Activated T-cell treated with anti-CD3 and anti-CD28 coated beads, Interleukin-2, amount 50 U/mL, for 72 hours (primary cell): ENCODE results near the gene HDAC10. TPM values are rescaled to one million over a fixed set of nuclear protein-coding genes. Genes with fewer than 3 reads are reported as not detected.
"Not testable (repeated sequence)": the region's sequence is repeated elsewhere in the genome, so short reads cannot be mapped to it uniquely, and the experiment has no call there.

Source experiments
- ATAC-seq, 2 donors: fragments of 150-1000 bp; cut with Tn5 transposase; replicated peaks in 1 of 2; 2 replicates each; pipeline ENCODE4 v1.10.0; 2021; ENCODE audit warnings: moderate library complexity in 2 of 2, mild to moderate bottlenecking in 1 of 2
- DNase-seq, 2 donors: peaks; one replicate each; pipeline ENCODE4 v3.0.0; 2021 to 2022; ENCODE audit warnings: mixed read lengths in 1 of 2
- H3K27ac Mint-ChIP-seq: one replicate; pipeline ENCODE4 v1.8.0; 2022; ENCODE audit warnings: mild to moderate bottlenecking, moderate library complexity, mixed read lengths
- H3K27me3 Mint-ChIP-seq: one replicate; pipeline ENCODE4 v1.8.0; 2022; ENCODE audit warnings: low read depth, mixed read lengths
- H3K36me3 Mint-ChIP-seq, 2 donors: one replicate each; pipeline ENCODE4 v1.8.0; 2022; ENCODE audit warnings: mixed read lengths in 2 of 2, mild to moderate bottlenecking in 1 of 2; ENCODE audit not compliant: insufficient read depth in 2 of 2
- H3K4me1 Mint-ChIP-seq: one replicate; pipeline ENCODE4 v1.8.0; 2022; ENCODE audit warnings: low read depth, mixed read lengths
- H3K4me3 Mint-ChIP-seq, 2 donors: one replicate each; pipeline ENCODE4 v1.8.0; 2022; ENCODE audit warnings: mild to moderate bottlenecking in 2 of 2, mixed read lengths in 2 of 2, moderate library complexity in 2 of 2
- H3K9me3 Mint-ChIP-seq, 2 donors: one replicate each; pipeline ENCODE4 v1.8.0; 2022; ENCODE audit warnings: mixed read lengths in 2 of 2
- total RNA-seq, 2 donors: library from RNA; stranded (reverse); gene quantifications; one replicate each; pipeline ENCODE4 v1.2.3, GENCODE V29; 2022

Gene HDAC10
- total RNA-seq, 2 donors from 2014 or later: 52.1 to 57.4 TPM

DNA sequence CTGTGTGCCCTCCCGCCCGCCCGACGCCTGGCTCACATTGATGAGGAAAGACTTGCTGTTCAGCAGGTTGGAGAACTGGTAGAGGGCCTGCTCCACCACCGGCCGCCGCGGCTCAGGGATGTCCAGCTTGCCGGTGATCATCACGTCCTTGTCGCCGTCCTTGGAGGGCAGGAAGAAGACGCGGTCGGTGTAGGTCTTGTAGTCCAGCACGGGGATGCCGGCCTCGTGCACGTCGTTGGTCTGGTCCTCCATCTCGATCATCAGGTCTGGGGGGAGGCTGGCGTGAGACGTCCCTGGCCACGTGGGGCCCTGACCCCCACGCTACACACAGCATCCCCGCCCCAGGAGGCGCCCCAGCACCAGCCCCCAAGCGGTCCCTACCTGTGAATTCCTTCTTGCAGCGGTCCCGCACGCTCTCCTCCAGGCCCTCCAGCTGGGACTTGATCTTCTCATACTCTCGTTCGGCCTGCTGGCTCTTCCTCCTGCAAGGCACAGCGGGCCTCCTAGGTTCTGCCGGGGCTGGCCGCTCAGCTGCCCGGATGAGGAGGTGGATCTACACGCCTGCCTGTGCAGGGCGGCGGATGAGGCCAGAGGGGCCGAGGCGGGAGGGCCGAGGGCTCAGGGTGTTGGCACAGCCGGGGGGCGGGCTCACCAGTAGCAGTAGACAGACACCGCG is 29.8 kb upstream of the HDAC10 start:
- no peak overlapping the region for H3K27ac Mint-ChIP-seq
- ATAC-seq (no peak), DNase-seq (no peak)
- no peaks in the 10 kb centered on the region for H3K36me3 Mint-ChIP-seq
- H3K4me1 Mint-ChIP-seq: no peaks in the 10 kb centered on the region
- no peak overlapping the region for H3K4me3 Mint-ChIP-seq
- no peaks in the 10 kb centered on the region for H3K27me3 Mint-ChIP-seq
- no peaks in the 10 kb centered on the region for H3K9me3 Mint-ChIP-seq

DNA sequence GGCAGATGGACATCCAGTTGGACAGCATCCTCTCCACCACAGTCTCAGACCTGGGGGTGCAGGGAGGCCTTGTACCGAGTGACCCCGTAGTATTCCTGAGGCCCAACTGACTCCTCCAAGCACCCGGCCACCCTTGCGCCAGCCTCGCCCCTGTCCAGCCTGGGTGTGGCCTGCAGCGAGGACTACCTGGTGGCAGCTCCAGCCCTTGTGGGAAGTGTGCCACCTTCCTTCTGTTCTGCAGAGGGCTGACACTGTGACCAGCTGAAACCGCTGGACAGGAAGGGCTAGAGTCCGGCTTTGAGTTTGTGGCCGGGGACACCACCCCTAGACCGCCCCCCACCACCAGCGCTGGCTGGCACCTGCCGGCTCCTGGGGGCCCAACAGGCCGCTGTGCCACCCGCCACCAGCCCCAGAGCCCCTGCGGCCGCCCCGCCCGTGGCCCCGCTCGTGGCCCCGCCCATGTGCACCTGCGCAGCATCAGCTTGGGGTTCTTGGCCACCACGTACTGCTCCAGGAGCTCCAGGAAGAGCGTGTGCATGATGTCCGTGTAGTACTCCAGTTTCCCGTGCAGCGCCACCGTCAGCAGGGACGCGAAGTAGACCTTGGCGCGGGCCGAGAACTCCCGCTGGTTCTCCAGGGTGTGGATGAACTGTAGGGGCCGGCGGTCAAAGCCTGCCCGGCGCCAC is 29.1 kb upstream of the HDAC10 start:
- no peak overlapping the region for H3K27ac Mint-ChIP-seq
- H3K9me3 Mint-ChIP-seq: no peaks in the 10 kb centered on the region
- DNase-seq: no peak
- H3K4me3 Mint-ChIP-seq: no peak overlapping the region
- ATAC-seq: no peak
- no peaks in the 10 kb centered on the region for H3K27me3 Mint-ChIP-seq
- no peaks in the 10 kb centered on the region for H3K4me1 Mint-ChIP-seq
- H3K36me3 Mint-ChIP-seq: no peaks in the 10 kb centered on the region

- DNase-seq (no peak), ATAC-seq (no peak)
Observed at GRCh38 chr22:50278956-50279619, 28.0 kb upstream of the HDAC10 start.

GRCh38 chr22:50278461-50278860 is 27.4 kb upstream of the HDAC10 start:
- DNase-seq (no peak), ATAC-seq (no peak)
- Mint-ChIP-seq H3K9me3 (no peaks in the 10 kb centered on the region), H3K27ac (no peak overlapping the region), H3K4me1 (no peaks in the 10 kb centered on the region), H3K36me3 (no peaks in the 10 kb centered on the region), H3K27me3 (no peaks in the 10 kb centered on the region), H3K4me3 (no peak overlapping the region)

More at GRCh38 chr22:50278956-50279619, 28.0 kb upstream of the HDAC10 start:
- Mint-ChIP-seq H3K27ac (no peak overlapping the region), H3K9me3 (no peaks in the 10 kb centered on the region), H3K4me3 (no peak overlapping the region), H3K36me3 (no peaks in the 10 kb centered on the region), H3K27me3 (no peaks in the 10 kb centered on the region), H3K4me1 (no peaks in the 10 kb centered on the region)

- ATAC-seq: no peak
- no peak for DNase-seq
- Mint-ChIP-seq H3K9me3 (no peaks in the 10 kb centered on the region), H3K36me3 (no peaks in the 10 kb centered on the region), H3K4me3 (no peak overlapping the region), H3K4me1 (no peaks in the 10 kb centered on the region), H3K27me3 (no peaks in the 10 kb centered on the region), H3K27ac (no peak overlapping the region)
Observed at GRCh38 chr22:50277761-50278160, 26.7 kb upstream of the HDAC10 start.

DNA sequence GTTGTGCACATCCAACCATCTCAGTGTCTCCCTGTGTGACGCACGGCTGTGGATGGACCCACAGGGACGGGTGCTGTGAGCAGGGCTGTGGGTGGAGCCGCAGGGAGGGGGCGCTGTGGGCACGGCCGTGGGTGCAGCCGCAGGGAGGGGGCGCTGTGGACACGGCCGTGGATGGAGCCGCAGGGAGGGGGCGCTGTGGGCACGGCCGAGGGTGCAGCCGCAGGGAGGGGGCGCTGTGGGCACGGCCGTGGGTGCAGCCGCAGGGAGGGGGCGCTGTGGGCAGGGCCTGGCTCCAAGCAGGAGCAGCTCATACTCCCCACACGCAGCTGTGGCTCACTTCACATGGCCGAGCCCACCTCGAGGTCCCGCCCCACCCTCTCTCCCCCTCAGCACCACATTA is 25.1 kb upstream of the HDAC10 start:
- Mint-ChIP-seq H3K27me3 (no peaks in the 10 kb centered on the region), H3K9me3 (no peaks in the 10 kb centered on the region), H3K36me3 (no peaks in the 10 kb centered on the region), H3K4me3 (no peak overlapping the region), H3K4me1 (no peaks in the 10 kb centered on the region), H3K27ac (no peak overlapping the region)
- DNase-seq (peak; percentile 79), ATAC-seq (peak; percentile 80 to 82)

DNA sequence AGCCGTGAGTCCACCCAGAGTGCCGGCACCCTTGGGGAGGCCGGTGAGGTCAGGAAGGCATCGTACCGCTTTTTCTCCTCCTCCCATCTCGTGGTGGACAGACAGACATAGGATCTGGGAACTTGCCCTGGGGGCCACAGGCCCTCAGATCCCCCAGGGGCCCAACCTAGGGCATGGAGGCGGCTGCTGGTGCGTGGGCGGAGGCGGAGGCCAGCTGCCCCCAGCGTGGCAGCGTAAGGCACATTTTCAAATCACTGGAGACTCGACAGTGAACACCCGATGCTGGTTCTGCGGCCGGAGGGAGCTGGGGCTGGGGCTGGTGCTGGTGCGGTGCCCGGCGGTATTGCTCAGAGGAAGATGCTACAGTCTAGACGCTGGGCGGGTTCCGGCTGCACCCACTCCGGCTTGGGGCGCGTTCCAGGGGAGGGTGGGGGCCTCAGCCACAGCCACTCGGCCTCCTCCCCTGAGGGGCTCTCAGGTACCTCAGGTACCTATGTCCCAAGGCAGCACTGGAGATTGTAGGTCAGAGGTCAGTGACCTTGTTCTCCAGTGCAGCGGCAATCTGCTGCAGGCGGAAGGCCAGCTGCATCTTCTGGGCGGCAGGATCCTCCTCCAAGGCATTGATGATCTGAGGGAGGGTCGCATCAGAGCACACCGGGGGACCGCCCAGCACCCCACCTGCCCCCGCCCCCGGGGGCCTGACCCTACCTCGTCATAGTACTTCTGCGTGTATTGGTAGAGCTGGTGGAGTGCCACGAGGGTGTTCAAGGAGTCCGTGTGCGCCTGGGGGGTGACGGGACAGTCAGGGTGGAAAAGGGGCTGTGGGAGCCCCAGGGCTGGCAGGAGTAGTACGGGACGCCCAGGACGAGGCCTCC is 24.4 kb upstream of the HDAC10 start:
- no peak for ATAC-seq
- no peak overlapping the region for H3K27ac Mint-ChIP-seq
- no peak overlapping the region for H3K4me3 Mint-ChIP-seq
- H3K36me3 Mint-ChIP-seq: no peaks in the 10 kb centered on the region
- no peaks in the 10 kb centered on the region for H3K27me3 Mint-ChIP-seq
- no peaks in the 10 kb centered on the region for H3K4me1 Mint-ChIP-seq
- no peak for DNase-seq
- no peaks in the 10 kb centered on the region for H3K9me3 Mint-ChIP-seq

DNA sequence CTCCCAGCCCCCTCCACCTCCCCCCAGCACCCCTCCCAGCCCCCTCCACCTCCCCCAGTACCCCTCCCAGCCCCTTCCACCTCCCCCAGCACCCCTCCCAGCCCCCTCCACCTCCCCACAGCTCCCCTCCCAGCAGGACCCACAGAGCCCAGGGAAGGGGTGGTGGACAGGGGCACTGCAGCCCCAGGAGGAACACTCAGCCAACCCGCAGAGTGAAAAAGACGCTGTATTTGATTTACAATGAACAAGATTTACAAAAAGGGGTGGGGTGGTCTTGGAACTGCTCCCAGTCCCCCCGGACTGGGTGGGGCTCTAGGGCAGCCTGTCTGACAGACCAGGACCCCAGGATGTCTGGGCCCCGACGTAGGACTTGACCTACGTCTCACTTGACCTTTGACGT is 23.7 kb upstream of the HDAC10 start:
- Mint-ChIP-seq H3K4me1 (no peaks in the 10 kb centered on the region), H3K36me3 (no peaks in the 10 kb centered on the region), H3K4me3 (no peak overlapping the region), H3K27me3 (no peaks in the 10 kb centered on the region), H3K9me3 (no peaks in the 10 kb centered on the region), H3K27ac (no peak overlapping the region)
- DNase-seq (no peak), ATAC-seq (no peak)

GRCh38 chr22:50274311-50274710 is 23.2 kb upstream of the HDAC10 start:
- ATAC-seq (no peak), DNase-seq (peak; percentile 49 to 61)
- Mint-ChIP-seq H3K4me3 (no peak overlapping the region), H3K27me3 (no peaks in the 10 kb centered on the region), H3K36me3 (no peaks in the 10 kb centered on the region), H3K4me1 (peaks cover 3% of the 10 kb centered on the region), H3K9me3 (no peaks in the 10 kb centered on the region), H3K27ac (peak overlapping the region; percentile 64)

- not testable (repeated sequence) for ATAC-seq, H3K27me3 Mint-ChIP-seq, H3K36me3 Mint-ChIP-seq, DNase-seq, H3K4me3 Mint-ChIP-seq, H3K4me1 Mint-ChIP-seq, H3K9me3 Mint-ChIP-seq
- H3K27ac Mint-ChIP-seq: peak overlapping the region; percentile 64
Observed at GRCh38 chr22:50273781-50274180, 22.7 kb upstream of the HDAC10 start.

DNA sequence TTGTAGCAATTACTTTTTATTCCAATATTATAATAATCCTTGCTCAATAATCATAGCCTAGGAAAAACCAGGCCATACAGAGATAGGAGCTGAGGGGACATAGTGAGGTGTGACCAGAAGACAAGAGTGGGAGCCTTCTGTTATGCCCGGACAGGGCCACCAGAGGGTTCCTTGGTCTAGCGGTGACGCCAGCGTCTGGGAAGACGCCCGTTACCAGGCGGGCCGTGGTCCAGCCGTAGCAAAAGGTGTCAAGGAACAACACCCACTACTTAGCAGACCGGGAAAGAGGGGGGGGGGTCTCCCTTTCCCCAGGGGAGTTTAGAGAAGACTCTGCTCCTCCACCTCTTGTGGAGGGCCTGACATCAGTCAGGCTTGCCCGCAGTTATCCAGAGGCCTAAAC is 22.3 kb upstream of the HDAC10 start:
- not testable (repeated sequence) for H3K4me3 Mint-ChIP-seq, H3K27ac Mint-ChIP-seq, H3K36me3 Mint-ChIP-seq, ATAC-seq, H3K9me3 Mint-ChIP-seq, DNase-seq, H3K27me3 Mint-ChIP-seq
- H3K4me1 Mint-ChIP-seq: peaks cover 11% of the 10 kb centered on the region

- peak overlapping the region in 1 of 2 donors; percentile 39 for H3K4me3 Mint-ChIP-seq
- peaks cover 15% of the 10 kb centered on the region for H3K4me1 Mint-ChIP-seq
- no peak overlapping the region for H3K27ac Mint-ChIP-seq
- H3K36me3 Mint-ChIP-seq: no peaks in the 10 kb centered on the region
- DNase-seq (no peak), ATAC-seq (no peak)
- no peaks in the 10 kb centered on the region for H3K9me3 Mint-ChIP-seq
- H3K27me3 Mint-ChIP-seq: no peaks in the 10 kb centered on the region
Observed at GRCh38 chr22:50272044-50272802, 21.2 kb upstream of the HDAC10 start.
